Neural crest cell (in vitro differentiated cells): ENCODE data around the gene AP5M1. TPM values are rescaled to one million over a fixed set of nuclear protein-coding genes. Genes with fewer than 3 reads are reported as not detected.

Experiments
- DNase-seq: peaks from one replicate; pipeline ENCODE4 v3.0.0; 2021; ENCODE audit warnings: low read depth, mixed read lengths, low spot score
- H3K27ac Mint-ChIP-seq: one replicate; pipeline ENCODE4 v1.8.0; 2021; ENCODE audit warnings: mild to moderate bottlenecking, mixed read lengths; ENCODE audit not compliant: unreplicated experiment
- H3K27me3 Mint-ChIP-seq: 2 replicates; pipeline ENCODE4 v1.8.0; 2021; ENCODE audit warnings: low read depth, mild to moderate bottlenecking, mixed read lengths
- H3K36me3 Mint-ChIP-seq: 2 replicates; pipeline ENCODE4 v1.8.0; 2021; ENCODE audit warnings: low read depth, mild to moderate bottlenecking, mixed read lengths
- H3K4me1 Mint-ChIP-seq: 2 replicates; pipeline ENCODE4 v1.8.0; 2021; ENCODE audit warnings: mixed read lengths
- H3K4me3 Mint-ChIP-seq: one replicate; pipeline ENCODE4 v1.8.0; 2021; ENCODE audit warnings: mild to moderate bottlenecking, mixed read lengths
- H3K9me3 Mint-ChIP-seq: 2 replicates; pipeline ENCODE4 v1.8.0; 2021; ENCODE audit warnings: mixed read lengths
- total RNA-seq: library from RNA; stranded (reverse); gene quantifications from 2 replicates; pipeline ENCODE4 v1.2.1, GENCODE V29; 2021
- TF ChIP-seq, protein P1 (sequence below): fragments of 200-600 bp; sonication (generic); conservative IDR thresholded peaks from 2 replicates; pipeline ENCODE4 v1.5.0; 2021; ENCODE audit warnings: antibody characterized with exemption, mild to moderate bottlenecking

AP5M1 gene
- total RNA-seq, 1 donor from 2014 or later, result 37.5 TPM

DNA sequence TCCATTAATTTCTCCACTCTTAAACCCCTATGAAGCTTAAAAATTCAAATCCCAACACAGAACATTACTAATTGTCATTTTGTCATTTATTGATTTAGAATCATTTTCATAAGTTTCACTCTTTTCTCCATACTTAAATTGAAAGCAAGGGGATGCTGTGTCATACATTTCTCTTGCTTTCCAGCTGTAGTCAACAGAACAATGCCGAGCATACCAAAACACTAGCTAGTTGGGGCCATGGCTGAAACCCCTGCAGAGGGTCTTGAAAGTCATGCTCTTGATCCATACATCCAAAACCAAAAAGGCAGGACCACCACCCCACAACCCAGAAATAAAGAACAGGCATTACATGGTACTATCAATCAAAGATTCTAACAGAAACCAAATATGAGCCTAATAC, 9.1 kb upstream of the AP5M1 start:
- Mint-ChIP-seq H3K4me1 (peaks cover 8% of the 10 kb centered on the region), H3K27me3 (no peaks in the 10 kb centered on the region), H3K36me3 (peaks cover 18% of the 10 kb centered on the region), H3K4me3 (no peak overlapping the region), H3K27ac (no peak overlapping the region), H3K9me3 (no peaks in the 10 kb centered on the region)
- no peak for DNase-seq
- TF ChIP-seq, protein P1, sequence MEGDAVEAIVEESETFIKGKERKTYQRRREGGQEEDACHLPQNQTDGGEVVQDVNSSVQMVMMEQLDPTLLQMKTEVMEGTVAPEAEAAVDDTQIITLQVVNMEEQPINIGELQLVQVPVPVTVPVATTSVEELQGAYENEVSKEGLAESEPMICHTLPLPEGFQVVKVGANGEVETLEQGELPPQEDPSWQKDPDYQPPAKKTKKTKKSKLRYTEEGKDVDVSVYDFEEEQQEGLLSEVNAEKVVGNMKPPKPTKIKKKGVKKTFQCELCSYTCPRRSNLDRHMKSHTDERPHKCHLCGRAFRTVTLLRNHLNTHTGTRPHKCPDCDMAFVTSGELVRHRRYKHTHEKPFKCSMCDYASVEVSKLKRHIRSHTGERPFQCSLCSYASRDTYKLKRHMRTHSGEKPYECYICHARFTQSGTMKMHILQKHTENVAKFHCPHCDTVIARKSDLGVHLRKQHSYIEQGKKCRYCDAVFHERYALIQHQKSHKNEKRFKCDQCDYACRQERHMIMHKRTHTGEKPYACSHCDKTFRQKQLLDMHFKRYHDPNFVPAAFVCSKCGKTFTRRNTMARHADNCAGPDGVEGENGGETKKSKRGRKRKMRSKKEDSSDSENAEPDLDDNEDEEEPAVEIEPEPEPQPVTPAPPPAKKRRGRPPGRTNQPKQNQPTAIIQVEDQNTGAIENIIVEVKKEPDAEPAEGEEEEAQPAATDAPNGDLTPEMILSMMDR, result no peak

DNA sequence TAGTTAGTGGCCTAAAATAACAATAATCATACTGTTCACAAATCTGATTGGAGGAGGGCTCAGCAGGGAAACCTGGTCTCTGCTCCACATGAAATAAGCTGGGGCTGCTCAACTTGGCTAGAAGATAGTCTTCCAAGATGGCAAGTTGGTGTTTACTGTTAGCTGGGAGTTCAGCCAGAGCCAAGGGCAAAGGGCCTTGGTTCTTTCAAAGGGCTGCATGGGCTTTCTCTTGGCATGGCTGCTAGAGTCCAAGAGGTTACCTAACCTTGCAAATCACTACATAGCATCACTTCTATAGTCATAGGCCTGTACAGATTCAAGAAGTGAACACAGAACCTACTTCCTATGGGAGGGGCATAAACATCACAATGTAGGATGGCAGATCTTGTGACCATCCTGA, 7.2 kb upstream of the AP5M1 start:
- peaks cover 18% of the 10 kb centered on the region for H3K36me3 Mint-ChIP-seq
- no peak overlapping the region for H3K4me3 Mint-ChIP-seq
- peaks cover 20% of the 10 kb centered on the region for H3K4me1 Mint-ChIP-seq
- no peak overlapping the region for H3K27ac Mint-ChIP-seq
- no peaks in the 10 kb centered on the region for H3K27me3 Mint-ChIP-seq
- TF ChIP-seq, protein P1, result no peak
- no peak for DNase-seq
- no peaks in the 10 kb centered on the region for H3K9me3 Mint-ChIP-seq

DNA sequence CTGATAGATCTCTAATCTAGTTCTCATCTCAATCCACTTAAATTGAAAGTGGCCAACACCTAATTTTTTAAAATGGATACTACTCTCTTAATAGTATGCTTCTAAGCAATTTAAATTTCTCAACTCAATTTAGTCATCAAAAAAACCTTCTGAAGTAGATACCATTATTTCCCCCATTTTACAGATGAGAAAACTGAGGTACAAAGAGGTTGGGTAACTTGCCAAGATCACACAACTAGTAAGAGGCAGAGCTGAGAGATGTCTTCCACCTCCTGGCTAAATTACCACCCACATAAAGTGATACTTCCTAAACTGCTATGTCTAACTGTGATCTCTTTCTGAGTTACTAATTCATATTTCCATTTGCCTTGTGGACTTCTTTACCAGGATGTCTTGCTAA, 6.7 kb upstream of the AP5M1 start:
- no peak for DNase-seq
- H3K36me3 Mint-ChIP-seq, result peaks cover 15% of the 10 kb centered on the region
- peaks cover 25% of the 10 kb centered on the region for H3K4me1 Mint-ChIP-seq
- TF ChIP-seq, protein P1, result no peak
- H3K27me3 Mint-ChIP-seq, result no peaks in the 10 kb centered on the region
- H3K9me3 Mint-ChIP-seq, result no peaks in the 10 kb centered on the region
- no peak overlapping the region for H3K27ac Mint-ChIP-seq
- H3K4me3 Mint-ChIP-seq, result no peak overlapping the region

DNA sequence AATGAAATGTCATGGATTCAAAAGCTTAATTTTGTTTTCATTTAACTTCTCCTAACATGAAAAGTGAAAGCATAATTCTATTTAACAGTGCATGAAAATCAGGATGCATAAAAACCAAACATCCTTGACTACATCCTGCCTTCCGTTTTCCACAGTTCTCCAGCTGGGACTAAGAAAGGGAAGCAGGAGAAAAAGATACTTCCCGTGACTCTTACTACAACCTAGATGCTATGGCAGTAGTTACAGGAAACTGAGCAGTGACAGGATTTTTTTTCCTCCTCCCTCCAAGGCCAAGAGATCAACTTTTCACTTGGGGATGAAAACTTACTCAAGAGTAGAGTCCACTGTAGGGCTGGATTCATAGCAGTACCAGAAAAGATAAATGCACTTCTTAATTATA, 2.7 kb upstream of the AP5M1 start:
- H3K27me3 Mint-ChIP-seq, result no peaks in the 10 kb centered on the region
- peaks cover 50% of the 10 kb centered on the region for H3K4me1 Mint-ChIP-seq
- TF ChIP-seq, protein P1, result no peak
- DNase-seq, result no peak
- H3K9me3 Mint-ChIP-seq, result no peaks in the 10 kb centered on the region
- H3K36me3 Mint-ChIP-seq, result peaks cover 5% of the 10 kb centered on the region
- no peak overlapping the region for H3K27ac Mint-ChIP-seq
- H3K4me3 Mint-ChIP-seq, result peak overlapping the region; percentile 58

DNA sequence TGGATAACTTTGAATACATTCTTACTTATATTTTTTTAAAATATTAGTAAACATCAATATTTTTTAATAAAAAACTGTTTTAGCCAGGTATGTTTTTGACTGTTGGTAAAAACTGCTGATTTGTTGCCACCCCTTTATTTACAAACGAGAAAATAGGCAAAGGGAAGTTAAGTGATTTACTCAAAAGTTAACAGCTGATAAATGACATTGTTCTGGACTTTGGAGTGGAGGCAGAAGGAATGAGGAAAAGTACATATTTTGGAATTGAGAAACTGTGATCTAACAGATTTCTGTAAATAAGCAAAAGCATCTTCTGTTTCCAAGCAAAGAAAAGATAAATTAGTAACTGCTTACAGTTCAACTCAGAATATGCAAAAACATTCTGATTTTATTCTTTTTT, 4.5 kb downstream of the AP5M1 start:
- Mint-ChIP-seq H3K27ac (no peak overlapping the region), H3K36me3 (peaks cover 3% of the 10 kb centered on the region), H3K9me3 (no peaks in the 10 kb centered on the region), H3K4me1 (peaks cover 29% of the 10 kb centered on the region), H3K4me3 (no peak overlapping the region), H3K27me3 (no peaks in the 10 kb centered on the region)
- TF ChIP-seq, protein P1, result no peak
- no peak for DNase-seq

- Mint-ChIP-seq H3K4me1 (peaks cover 22% of the 10 kb centered on the region), H3K36me3 (no peaks in the 10 kb centered on the region), H3K4me3 (no peak overlapping the region), H3K27ac (no peak overlapping the region), H3K9me3 (no peaks in the 10 kb centered on the region), H3K27me3 (no peaks in the 10 kb centered on the region)
- TF ChIP-seq, protein P1, result no peak
- DNase-seq, result no peak
Measured at GRCh38 chr14:57274551-57274950, 5.8 kb downstream of the AP5M1 start.
